Endothelial cell of umbilical vein (primary cell): Measurements from ENCODE around the gene FANCL. TPM values are rescaled to one million over a fixed set of nuclear protein-coding genes. Genes with fewer than 3 reads are reported as not detected.
"Not testable (repeated sequence)": the region's sequence is repeated elsewhere in the genome, so short reads cannot be mapped to it uniquely, and the experiment has no call there.

Experiments
- BruUV-seq: library from RNA; stranded (reverse); fragments of 400-500 nt; replicated peaks from 2 replicates; lab custom pipeline; 2021; lab: Mats Ljungman, UMichigan
- CTCF ChIA-PET: fragments of 300-600, 350-600 bp; sonication (Branson Sonifier 250); formaldehyde crosslinking; loops from one replicate; lab custom pipeline; 2021; ENCODE audit warnings: antibody characterized with exemption, inconsistent platforms; lab: Charles Lee
- POLR2A ChIA-PET: fragments of 300-600, 350-600 bp; sonication (Branson Sonifier 250); formaldehyde crosslinking; loops from one replicate; lab custom pipeline; 2021; ENCODE audit warnings: antibody characterized with exemption, inconsistent platforms; lab: Charles Lee
- DNase-seq: peaks from one replicate; pipeline ENCODE4 v3.0.0-alpha.2; 2011; ENCODE audit warnings: low read depth, low spot score
- FAIRE-seq: peaks from 2 replicates; lab custom pipeline; 2011; peaks lifted over from hg19 to GRCh38; lab: Jason Lieb, UNC
- H2AFZ ChIP-seq: 2 replicates; pipeline ENCODE4 v1.6.0; 2012; ENCODE audit warnings: low read depth, low read length, control low read depth, inconsistent platforms
- H3K27ac ChIP-seq: 2 replicates; pipeline ENCODE4 v1.5.1; 2011; ENCODE audit warnings: low read depth, mild to moderate bottlenecking, control low read depth, low read length, moderate library complexity; ENCODE audit not compliant: insufficient read depth
- H3K27me3 ChIP-seq, 2 experiments: 2 replicates each; pipeline versions ENCODE4 v1.6.0 to v1.6.1; 2011; ENCODE audit warnings: low read length in 2 of 2, mixed read lengths in 1 of 2; ENCODE audit not compliant: control insufficient read depth in 2 of 2, insufficient read depth in 2 of 2
- H3K36me3 ChIP-seq, 2 experiments: 2 replicates in 1 of 2; 3 replicates in 1 of 2; pipeline ENCODE4 v1.5.1; 2011; ENCODE audit warnings: low read length in 2 of 2, mild to moderate bottlenecking in 1 of 2, moderate library complexity in 1 of 2; ENCODE audit not compliant: control insufficient read depth in 2 of 2, insufficient read depth in 2 of 2; ENCODE audit errors: extremely low read depth in 1 of 2
- H3K4me1 ChIP-seq: 3 replicates; pipeline ENCODE4 v1.5.1; 2011; ENCODE audit warnings: mild to moderate bottlenecking, low read length; ENCODE audit not compliant: control insufficient read depth, insufficient read depth; ENCODE audit errors: extremely low read depth
- H3K4me2 ChIP-seq: 2 replicates; pipeline ENCODE4 v1.6.1; 2011; ENCODE audit warnings: low read length, control low read depth, mixed read lengths; ENCODE audit not compliant: insufficient read depth
- H3K4me3 ChIP-seq, 3 experiments: fragments of 200-600 bp in 1 of 3; sonication (generic), shearing (Covaris generic) in 1 of 3; replicated peaks in 1 of 3; 2 replicates each; pipeline ENCODE4 v1.5.1; 2011 to 2016; ENCODE audit warnings: control low read depth in 3 of 3, low read length in 3 of 3, mild to moderate bottlenecking in 2 of 3, inconsistent platforms in 1 of 3, low read depth in 1 of 3, moderate library complexity in 1 of 3; ENCODE audit not compliant: insufficient read depth in 1 of 3
- H3K79me2 ChIP-seq: 2 replicates; pipeline ENCODE4 v1.6.0; 2012; ENCODE audit warnings: low read length, inconsistent platforms; ENCODE audit not compliant: control insufficient read depth, insufficient read depth
- H3K9ac ChIP-seq: replicated peaks from 2 replicates; pipeline ENCODE3; 2011; ENCODE audit warnings: low read length, control low read depth; ENCODE audit not compliant: insufficient read depth; ENCODE audit errors: extremely low read depth
- H3K9me1 ChIP-seq: replicated peaks from 3 replicates; pipeline ENCODE4 v1.6.0; 2011; ENCODE audit warnings: mild to moderate bottlenecking, low read length; ENCODE audit not compliant: control insufficient read depth, insufficient read depth; ENCODE audit errors: extremely low read depth
- H3K9me3 ChIP-seq: replicated peaks from 2 replicates; pipeline ENCODE4 v1.5.1; 2012; ENCODE audit warnings: low read length, inconsistent platforms; ENCODE audit not compliant: control insufficient read depth, insufficient read depth
- H4K20me1 ChIP-seq: replicated peaks from 2 replicates; pipeline ENCODE3; 2011; ENCODE audit warnings: mild to moderate bottlenecking, low read length; ENCODE audit not compliant: control insufficient read depth, insufficient read depth; ENCODE audit errors: extremely low read depth
- EZH2 ChIP-seq: IDR thresholded peaks from 2 replicates; pipeline ENCODE4 v1.6.1; 2012; ENCODE audit warnings: borderline replicate concordance, low read depth, mild to moderate bottlenecking, moderate library complexity, low read length, inconsistent platforms; ENCODE audit not compliant: severe bottlenecking
- FOS ChIP-seq: IDR thresholded peaks from 2 replicates; pipeline ENCODE4 v1.6.1; 2011; ENCODE audit warnings: mild to moderate bottlenecking, low read length, moderate library complexity, borderline replicate concordance; ENCODE audit not compliant: insufficient read depth
- GATA2 ChIP-seq: IDR thresholded peaks from 2 replicates; pipeline ENCODE4 v1.7.0; 2011; ENCODE audit warnings: low read depth, mild to moderate bottlenecking, moderate library complexity, mixed read lengths, low read length; ENCODE audit not compliant: insufficient read length, insufficient read depth
- JUN ChIP-seq: IDR thresholded peaks from 2 replicates; pipeline ENCODE4 v1.6.1; 2011; ENCODE audit warnings: borderline replicate concordance, low read depth; ENCODE audit not compliant: insufficient read length, insufficient read depth
- MYC ChIP-seq: IDR thresholded peaks from one replicate; pipeline ENCODE4 v1.6.1; 2011; ENCODE audit warnings: mild to moderate bottlenecking, low read depth, low read length
- POLR2A ChIP-seq: IDR thresholded peaks from 2 replicates; pipeline ENCODE4 v1.6.1; 2012; ENCODE audit warnings: low read depth, mild to moderate bottlenecking, control low read depth, low read length
- POLR2AphosphoS5 ChIP-seq: IDR thresholded peaks from 2 replicates; pipeline ENCODE4 v1.6.1; 2012; ENCODE audit warnings: low read depth, mild to moderate bottlenecking, control low read depth, low read length, moderate library complexity; ENCODE audit not compliant: insufficient read depth
- dilution Hi-C: fragments of 300-500 bp; cut with MboI; formaldehyde crosslinking; loops from one replicate; pipeline ENCODE4 v1.15.0; 2019; ENCODE audit warnings: low sequenced_read_pairs; ENCODE audit not compliant: extremely low pct_ligation_motif_present
- intact Hi-C: fragments of 100-400 bp; cut with micrococcal nuclease; formaldehyde crosslinking; loops from one replicate; pipeline ENCODE4 v1.10.0; 2022
- polyA plus RNA-seq, 4 experiments: library from polyadenylated mRNA; depleted of rRNA in 3 of 4; stranded (reverse) in 3 of 4; unstranded in 1 of 4; fragments of >200 nt; gene quantifications; 2 replicates each; pipeline versions ENCODE4 v1.2.1 to v1.2.3, GENCODE V29; 2011 to 2012; ENCODE audit warnings: missing spikeins in 1 of 4
- total RNA-seq: library from RNA; stranded (reverse); gene quantifications from 2 replicates; pipeline ENCODE4 v1.2.3, GENCODE V29; 2021
- TF ChIP-seq, protein P1 (sequence below), 2 donors: IDR thresholded peaks; 1 replicate in 1 of 2; 2 replicates in 1 of 2; pipeline ENCODE4 v1.5.1; 2011; ENCODE audit warnings: low read length in 2 of 2, mild to moderate bottlenecking in 2 of 2, moderate library complexity in 2 of 2, control low read depth in 1 of 2, inconsistent platforms in 1 of 2, low read depth in 1 of 2; ENCODE audit not compliant: insufficient read depth in 1 of 2; ENCODE audit errors: extremely low read depth in 1 of 2
- TF ChIP-seq, protein P2 (sequence below): IDR thresholded peaks from 2 replicates; pipeline ENCODE4 v1.6.1; 2011; ENCODE audit not compliant: insufficient read depth, insufficient read length

The FANCL gene
- total and polyA plus RNA-seq, 2 donors (not counting 3 experiments of a cell fraction or from before 2014, with no cell fraction given), result 10.3 to 15.8 TPM

DNA sequence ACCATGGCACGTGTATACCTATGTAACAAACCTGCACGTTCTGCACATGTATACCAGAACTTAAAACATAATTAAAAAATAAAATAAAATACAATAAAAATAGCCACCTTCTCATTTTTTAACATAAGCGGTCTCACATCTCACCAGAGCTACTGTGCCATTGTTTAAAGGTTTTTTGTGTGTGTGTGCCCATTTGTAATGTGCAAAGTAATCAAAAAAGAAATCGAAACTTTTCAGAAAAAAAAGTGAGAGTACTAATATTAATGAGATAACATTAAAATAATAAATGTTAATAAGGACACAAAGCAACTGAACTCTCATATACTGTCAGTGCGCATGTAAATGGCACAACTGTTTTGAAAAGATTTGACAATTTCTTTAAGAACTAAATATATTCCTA is 60.5 kb downstream of the FANCL start:
- CTCF ChIA-PET, result no interaction called here
- no peak for FAIRE-seq
- H3K27me3 ChIP-seq, result no peaks in the 10 kb centered on the region
- H3K79me2 ChIP-seq, result no peaks in the 10 kb centered on the region
- no peaks in the 10 kb centered on the region for H3K9me3 ChIP-seq
- no peaks in the 10 kb centered on the region for H3K36me3 ChIP-seq
- H3K9me1 ChIP-seq, result peaks cover 2% of the 10 kb centered on the region
- intact Hi-C loops, result no loop called here
- BruUV-seq, result no TSS peak
- no peaks in the 10 kb centered on the region for H4K20me1 ChIP-seq
- H3K9ac ChIP-seq, result no peak overlapping the region
- H3K4me3 ChIP-seq, result no peak overlapping the region
- no peak overlapping the region for H3K4me2 ChIP-seq
- no peak for TF ChIP-seq POLR2A
- TF ChIP-seq EZH2, result no peak
- TF ChIP-seq FOS, result no peak
- TF ChIP-seq MYC, result no peak
- TF ChIP-seq GATA2, result no peak
- TF ChIP-seq POLR2AphosphoS5, result no peak
- TF ChIP-seq, protein P1, sequence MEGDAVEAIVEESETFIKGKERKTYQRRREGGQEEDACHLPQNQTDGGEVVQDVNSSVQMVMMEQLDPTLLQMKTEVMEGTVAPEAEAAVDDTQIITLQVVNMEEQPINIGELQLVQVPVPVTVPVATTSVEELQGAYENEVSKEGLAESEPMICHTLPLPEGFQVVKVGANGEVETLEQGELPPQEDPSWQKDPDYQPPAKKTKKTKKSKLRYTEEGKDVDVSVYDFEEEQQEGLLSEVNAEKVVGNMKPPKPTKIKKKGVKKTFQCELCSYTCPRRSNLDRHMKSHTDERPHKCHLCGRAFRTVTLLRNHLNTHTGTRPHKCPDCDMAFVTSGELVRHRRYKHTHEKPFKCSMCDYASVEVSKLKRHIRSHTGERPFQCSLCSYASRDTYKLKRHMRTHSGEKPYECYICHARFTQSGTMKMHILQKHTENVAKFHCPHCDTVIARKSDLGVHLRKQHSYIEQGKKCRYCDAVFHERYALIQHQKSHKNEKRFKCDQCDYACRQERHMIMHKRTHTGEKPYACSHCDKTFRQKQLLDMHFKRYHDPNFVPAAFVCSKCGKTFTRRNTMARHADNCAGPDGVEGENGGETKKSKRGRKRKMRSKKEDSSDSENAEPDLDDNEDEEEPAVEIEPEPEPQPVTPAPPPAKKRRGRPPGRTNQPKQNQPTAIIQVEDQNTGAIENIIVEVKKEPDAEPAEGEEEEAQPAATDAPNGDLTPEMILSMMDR (IDR thresholded peaks at IDR 0.05; ENCODE audit: extremely low read depth in 1 of 2, insufficient read depth in 1 of 2, low read depth in 1 of 2, low read length in 2 of 2), result no peak
- no peak for TF ChIP-seq JUN
- TF ChIP-seq, protein P2, sequence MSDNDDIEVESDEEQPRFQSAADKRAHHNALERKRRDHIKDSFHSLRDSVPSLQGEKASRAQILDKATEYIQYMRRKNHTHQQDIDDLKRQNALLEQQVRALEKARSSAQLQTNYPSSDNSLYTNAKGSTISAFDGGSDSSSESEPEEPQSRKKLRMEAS, result no peak
- dilution Hi-C loops, result no loop called here
- POLR2A ChIA-PET, result no interaction called here
- no peak for DNase-seq
- H3K27ac ChIP-seq, result no peak overlapping the region
- no peak overlapping the region for H2AFZ ChIP-seq
- H3K4me1 ChIP-seq, result no peaks in the 10 kb centered on the region

DNA sequence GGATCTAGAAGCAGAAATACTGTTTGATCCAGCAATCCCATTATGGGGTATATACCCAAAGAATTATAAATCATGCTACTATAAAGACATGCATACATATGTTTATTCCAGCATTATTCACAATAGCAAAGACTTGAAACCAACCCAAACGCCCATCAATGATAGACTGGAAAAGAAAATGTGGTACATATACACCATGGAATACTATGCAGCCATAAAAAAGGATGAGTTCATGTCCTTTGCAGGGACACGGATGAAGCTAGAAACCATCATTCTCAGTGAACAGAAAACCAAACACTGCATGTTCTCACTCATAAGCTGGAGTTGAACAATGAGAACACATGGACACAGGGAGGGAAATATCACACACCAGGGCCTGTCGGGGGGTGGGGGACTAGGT is 61.0 kb downstream of the FANCL start:
- H3K27ac ChIP-seq, H3K9ac ChIP-seq, FAIRE-seq, DNase-seq, CTCF ChIA-PET, POLR2A ChIA-PET, intact Hi-C loops, H4K20me1 ChIP-seq, H3K4me1 ChIP-seq, H3K4me2 ChIP-seq, BruUV-seq, H3K9me3 ChIP-seq, H3K36me3 ChIP-seq, H3K4me3 ChIP-seq, H2AFZ ChIP-seq, dilution Hi-C loops, H3K79me2 ChIP-seq, H3K27me3 ChIP-seq, H3K9me1 ChIP-seq: not testable (repeated sequence)

DNA sequence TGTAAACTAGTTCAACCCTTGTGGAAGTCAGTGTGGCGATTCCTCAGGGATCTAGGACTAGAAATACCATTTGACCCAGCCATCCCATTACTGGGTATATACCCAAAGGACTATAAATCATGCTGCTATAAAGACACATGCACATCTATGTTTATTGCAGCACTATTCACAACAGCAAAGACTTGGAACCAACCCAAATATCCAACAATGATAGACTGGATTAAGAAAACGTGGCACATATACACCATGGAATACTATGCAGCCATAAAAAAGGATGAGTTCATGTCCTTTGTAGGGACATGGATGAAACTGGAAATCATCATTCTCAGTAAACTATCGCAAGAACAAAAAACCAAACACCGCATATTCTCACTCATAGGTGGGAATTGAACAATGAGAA is 63.9 kb downstream of the FANCL start:
- H3K4me1 ChIP-seq, H3K4me2 ChIP-seq, dilution Hi-C loops, POLR2A ChIA-PET, intact Hi-C loops, CTCF ChIA-PET, H2AFZ ChIP-seq, DNase-seq, BruUV-seq, H3K9me3 ChIP-seq, H3K27ac ChIP-seq, FAIRE-seq, H3K4me3 ChIP-seq, H3K36me3 ChIP-seq, H3K9ac ChIP-seq, H3K27me3 ChIP-seq, H3K79me2 ChIP-seq, H4K20me1 ChIP-seq, H3K9me1 ChIP-seq: not testable (repeated sequence)
